Endothelial cell (in vitro differentiated cells): ENCODE results near the gene IL1R2. TPM values are rescaled to one million over a fixed set of nuclear protein-coding genes. Genes with fewer than 3 reads are reported as not detected.
"Not testable (repeated sequence)": the region's sequence is repeated elsewhere in the genome, so short reads cannot be mapped to it uniquely, and the experiment has no call there.

Source experiments
- DNase-seq: peaks from one replicate; pipeline ENCODE4 v3.0.0; 2021; ENCODE audit warnings: low spot score
- H3K27ac Mint-ChIP-seq: one replicate; pipeline ENCODE4 v1.8.0; 2021; ENCODE audit warnings: mixed read lengths, inconsistent platforms; ENCODE audit not compliant: unreplicated experiment
- H3K27me3 Mint-ChIP-seq: one replicate; pipeline ENCODE4 v1.8.0; 2021; ENCODE audit warnings: mild to moderate bottlenecking, moderate library complexity, mixed read lengths, inconsistent platforms; ENCODE audit not compliant: unreplicated experiment
- H3K36me3 Mint-ChIP-seq: one replicate; pipeline ENCODE4 v1.8.0; 2021; ENCODE audit warnings: mild to moderate bottlenecking, low read depth, mixed read lengths, inconsistent platforms; ENCODE audit not compliant: unreplicated experiment
- H3K4me1 Mint-ChIP-seq: one replicate; pipeline ENCODE4 v1.8.0; 2021; ENCODE audit warnings: mild to moderate bottlenecking, mixed read lengths, inconsistent platforms; ENCODE audit not compliant: unreplicated experiment
- H3K4me3 Mint-ChIP-seq: one replicate; pipeline ENCODE4 v1.8.0; 2021; ENCODE audit warnings: mild to moderate bottlenecking, mixed read lengths, inconsistent platforms; ENCODE audit not compliant: unreplicated experiment
- H3K9me3 Mint-ChIP-seq: one replicate; pipeline ENCODE4 v1.8.0; 2021; ENCODE audit warnings: mixed read lengths, inconsistent platforms; ENCODE audit not compliant: unreplicated experiment
- CTCF ChIP-seq: fragments of 200-600 bp; sonication (generic); IDR thresholded peaks from one replicate; pipeline ENCODE4 v1.5.0; 2021; ENCODE audit warnings: antibody characterized with exemption; ENCODE audit not compliant: unreplicated experiment
- total RNA-seq: library from RNA; stranded (reverse); fragmentation: NEBNext Ultra II Directional; extraction: Animal tissue kit (Norgen Biotek cat#: 25700); gene quantifications from one replicate; pipeline ENCODE4 v1.2.1, GENCODE V29; 2021; ENCODE audit not compliant: unreplicated experiment

Gene IL1R2
- total RNA-seq, 1 donor from 2014 or later, result not detected

- H3K9me3 Mint-ChIP-seq, result no peaks in the 10 kb centered on the region
- no peak for DNase-seq
Measured at GRCh38 chr2:102063941-102064678, 72.3 kb downstream of the IL1R2 start.

GRCh38 chr2:102064679-102065674 lies 73.2 kb downstream of the IL1R2 start:
- Mint-ChIP-seq H3K27me3 (peaks cover 9% of the 10 kb centered on the region), H3K4me3 (no peak overlapping the region), H3K36me3 (no peaks in the 10 kb centered on the region), H3K4me1 (peaks cover 5% of the 10 kb centered on the region), H3K9me3 (no peaks in the 10 kb centered on the region), H3K27ac (no peak overlapping the region)
- TF ChIP-seq CTCF, result no peak
- no peak for DNase-seq

More at GRCh38 chr2:102063941-102064678, 72.3 kb downstream of the IL1R2 start:
- Mint-ChIP-seq H3K4me3 (no peak overlapping the region), H3K27me3 (peaks cover 10% of the 10 kb centered on the region), H3K4me1 (peaks cover 5% of the 10 kb centered on the region), H3K27ac (no peak overlapping the region), H3K36me3 (no peaks in the 10 kb centered on the region)
- no peak for TF ChIP-seq CTCF

GRCh38 chr2:102065675-102066252 lies 74.0 kb downstream of the IL1R2 start:
- TF ChIP-seq CTCF, result no peak
- peaks cover 5% of the 10 kb centered on the region for H3K4me1 Mint-ChIP-seq
- H3K27ac Mint-ChIP-seq, result no peak overlapping the region
- no peaks in the 10 kb centered on the region for H3K36me3 Mint-ChIP-seq
- H3K4me3 Mint-ChIP-seq, result peak overlapping the region; percentile 22
- no peak for DNase-seq
- no peaks in the 10 kb centered on the region for H3K9me3 Mint-ChIP-seq
- peaks cover 9% of the 10 kb centered on the region for H3K27me3 Mint-ChIP-seq

- Mint-ChIP-seq H3K4me3 (no peak overlapping the region), H3K36me3 (no peaks in the 10 kb centered on the region), H3K27me3 (peaks cover 9% of the 10 kb centered on the region), H3K27ac (no peak overlapping the region), H3K4me1 (peaks cover 5% of the 10 kb centered on the region), H3K9me3 (no peaks in the 10 kb centered on the region)
- no peak for DNase-seq
- TF ChIP-seq CTCF, result no peak
Measured at GRCh38 chr2:102066554-102066953, 74.8 kb downstream of the IL1R2 start.

GRCh38 chr2:102068126-102068525 lies 76.4 kb downstream of the IL1R2 start:
- DNase-seq, H3K4me1 Mint-ChIP-seq, H3K4me3 Mint-ChIP-seq, H3K9me3 Mint-ChIP-seq, H3K27ac Mint-ChIP-seq, H3K36me3 Mint-ChIP-seq, H3K27me3 Mint-ChIP-seq: not testable (repeated sequence)
